Ishikawa (cell line): ENCODE measurements around the gene TNS3.
A peak's percentile ranks its signal among the peaks of the same experiment; 100 is the strongest.

Experiments used
- CEBPB ChIP-seq: IDR thresholded peaks from 2 replicates; pipeline ENCODE4 v1.6.1; 2012
- CREB1 ChIP-seq: IDR thresholded peaks from 2 replicates; pipeline ENCODE4 v1.6.1; 2012; ENCODE audit warnings: low read depth
- EGR1 ChIP-seq: IDR thresholded peaks from 2 replicates; pipeline ENCODE4 v1.6.1; 2012
- EP300 ChIP-seq: IDR thresholded peaks from 2 replicates; pipeline ENCODE4 v1.6.1; 2012; ENCODE audit warnings: borderline replicate concordance
- FOXM1 ChIP-seq: IDR thresholded peaks from 2 replicates; pipeline ENCODE4 v1.6.1; 2012; ENCODE audit warnings: low read depth, borderline replicate concordance
- NFIC ChIP-seq: IDR thresholded peaks from 2 replicates; pipeline ENCODE4 v1.6.1; 2012
- RAD21 ChIP-seq: IDR thresholded peaks from 2 replicates; pipeline ENCODE4 v1.6.1; 2012; ENCODE audit warnings: low read depth
- TAF1 ChIP-seq: IDR thresholded peaks from 2 replicates; pipeline ENCODE4 v1.6.1; 2012; ENCODE audit warnings: low read depth, mild to moderate bottlenecking
- TCF12 ChIP-seq: IDR thresholded peaks from 2 replicates; pipeline ENCODE4 v1.6.1; 2012; ENCODE audit warnings: low read depth
- TEAD4 ChIP-seq: IDR thresholded peaks from 2 replicates; pipeline ENCODE4 v1.6.1; 2012
- YY1 ChIP-seq: IDR thresholded peaks from 2 replicates; pipeline ENCODE4 v1.6.1; 2012; ENCODE audit warnings: low read depth
- ZBTB7A ChIP-seq: IDR thresholded peaks from 2 replicates; pipeline ENCODE4 v1.6.1; 2012; ENCODE audit warnings: low read depth
- TF ChIP-seq, protein P1 (sequence below): IDR thresholded peaks from 2 replicates; pipeline ENCODE4 v1.6.1; 2012
- TF ChIP-seq, protein P2 (sequence below): IDR thresholded peaks from 2 replicates; pipeline ENCODE4 v1.6.1; 2012; ENCODE audit warnings: low read depth, mild to moderate bottlenecking
- TF ChIP-seq, protein P3 (sequence below): IDR thresholded peaks from 2 replicates; pipeline ENCODE4 v1.6.1; 2012

TNS3 gene

DNA sequence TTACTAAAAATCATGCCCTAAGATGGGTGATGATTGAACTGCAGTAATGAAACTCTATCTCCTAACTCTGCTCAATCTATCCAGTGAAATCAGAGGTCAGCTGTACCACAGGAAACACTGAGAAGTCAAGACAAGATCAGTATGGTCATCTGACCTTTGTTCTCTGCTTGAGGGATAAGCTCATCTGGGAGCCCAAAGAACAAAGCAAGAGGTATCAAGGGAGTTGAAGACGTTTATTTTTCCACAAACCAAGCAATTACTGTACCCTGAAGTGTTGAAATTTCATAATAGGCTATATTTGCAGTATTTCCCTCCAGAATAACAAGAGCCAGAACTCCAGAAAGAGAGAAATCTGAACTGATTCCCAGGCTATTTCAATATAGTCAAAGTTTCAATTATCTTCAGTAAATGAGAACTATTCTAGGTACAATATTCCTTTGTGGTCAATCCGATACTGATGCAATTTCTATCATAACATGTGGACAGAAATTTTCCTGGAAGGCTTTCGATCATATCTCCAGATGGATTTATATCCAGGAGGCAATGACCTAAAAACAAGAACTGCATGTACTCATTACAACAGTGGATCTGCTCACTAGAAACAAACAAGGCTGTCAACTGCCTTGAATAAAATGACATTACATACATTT lies 345.3 kb downstream of the TNS3 start:
- TF ChIP-seq TCF12 (no peak), NFIC (no peak), TAF1 (no peak), FOXM1 (no peak), EGR1 (no peak), TEAD4 (no peak), EP300 (no peak), RAD21 (no peak), YY1 (no peak), CEBPB (no peak)
- TF ChIP-seq, protein P1, sequence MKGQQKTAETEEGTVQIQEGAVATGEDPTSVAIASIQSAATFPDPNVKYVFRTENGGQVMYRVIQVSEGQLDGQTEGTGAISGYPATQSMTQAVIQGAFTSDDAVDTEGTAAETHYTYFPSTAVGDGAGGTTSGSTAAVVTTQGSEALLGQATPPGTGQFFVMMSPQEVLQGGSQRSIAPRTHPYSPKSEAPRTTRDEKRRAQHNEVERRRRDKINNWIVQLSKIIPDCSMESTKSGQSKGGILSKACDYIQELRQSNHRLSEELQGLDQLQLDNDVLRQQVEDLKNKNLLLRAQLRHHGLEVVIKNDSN, result no peak
- TF ChIP-seq, protein P2, sequence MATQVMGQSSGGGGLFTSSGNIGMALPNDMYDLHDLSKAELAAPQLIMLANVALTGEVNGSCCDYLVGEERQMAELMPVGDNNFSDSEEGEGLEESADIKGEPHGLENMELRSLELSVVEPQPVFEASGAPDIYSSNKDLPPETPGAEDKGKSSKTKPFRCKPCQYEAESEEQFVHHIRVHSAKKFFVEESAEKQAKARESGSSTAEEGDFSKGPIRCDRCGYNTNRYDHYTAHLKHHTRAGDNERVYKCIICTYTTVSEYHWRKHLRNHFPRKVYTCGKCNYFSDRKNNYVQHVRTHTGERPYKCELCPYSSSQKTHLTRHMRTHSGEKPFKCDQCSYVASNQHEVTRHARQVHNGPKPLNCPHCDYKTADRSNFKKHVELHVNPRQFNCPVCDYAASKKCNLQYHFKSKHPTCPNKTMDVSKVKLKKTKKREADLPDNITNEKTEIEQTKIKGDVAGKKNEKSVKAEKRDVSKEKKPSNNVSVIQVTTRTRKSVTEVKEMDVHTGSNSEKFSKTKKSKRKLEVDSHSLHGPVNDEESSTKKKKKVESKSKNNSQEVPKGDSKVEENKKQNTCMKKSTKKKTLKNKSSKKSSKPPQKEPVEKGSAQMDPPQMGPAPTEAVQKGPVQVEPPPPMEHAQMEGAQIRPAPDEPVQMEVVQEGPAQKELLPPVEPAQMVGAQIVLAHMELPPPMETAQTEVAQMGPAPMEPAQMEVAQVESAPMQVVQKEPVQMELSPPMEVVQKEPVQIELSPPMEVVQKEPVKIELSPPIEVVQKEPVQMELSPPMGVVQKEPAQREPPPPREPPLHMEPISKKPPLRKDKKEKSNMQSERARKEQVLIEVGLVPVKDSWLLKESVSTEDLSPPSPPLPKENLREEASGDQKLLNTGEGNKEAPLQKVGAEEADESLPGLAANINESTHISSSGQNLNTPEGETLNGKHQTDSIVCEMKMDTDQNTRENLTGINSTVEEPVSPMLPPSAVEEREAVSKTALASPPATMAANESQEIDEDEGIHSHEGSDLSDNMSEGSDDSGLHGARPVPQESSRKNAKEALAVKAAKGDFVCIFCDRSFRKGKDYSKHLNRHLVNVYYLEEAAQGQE, result no peak

DNA sequence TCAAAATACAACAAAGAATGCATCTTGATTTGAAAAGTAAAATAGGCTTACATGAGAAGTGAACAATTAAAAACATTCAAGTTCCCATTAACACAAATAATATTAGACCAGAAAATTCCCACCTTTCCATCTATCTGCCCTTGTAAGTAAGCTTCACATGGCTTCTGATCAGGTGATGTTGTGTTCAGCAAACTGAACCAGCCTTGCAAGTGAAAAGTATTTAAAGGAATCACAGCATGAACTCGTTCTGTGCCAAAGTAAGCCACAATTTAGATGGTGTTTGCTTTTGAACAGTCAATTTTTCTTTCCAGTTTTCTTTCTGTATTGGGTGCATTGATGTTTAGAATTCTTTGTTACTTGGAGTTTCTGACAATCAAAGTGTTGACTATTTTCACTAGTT lies 347.9 kb downstream of the TNS3 start:
- TF ChIP-seq, protein P2, result no peak
- TF ChIP-seq YY1 (no peak), EGR1 (no peak), CREB1 (no peak), TCF12 (no peak), RAD21 (no peak)
- TF ChIP-seq, protein P3, sequence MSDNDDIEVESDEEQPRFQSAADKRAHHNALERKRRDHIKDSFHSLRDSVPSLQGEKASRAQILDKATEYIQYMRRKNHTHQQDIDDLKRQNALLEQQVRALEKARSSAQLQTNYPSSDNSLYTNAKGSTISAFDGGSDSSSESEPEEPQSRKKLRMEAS, result no peak

DNA sequence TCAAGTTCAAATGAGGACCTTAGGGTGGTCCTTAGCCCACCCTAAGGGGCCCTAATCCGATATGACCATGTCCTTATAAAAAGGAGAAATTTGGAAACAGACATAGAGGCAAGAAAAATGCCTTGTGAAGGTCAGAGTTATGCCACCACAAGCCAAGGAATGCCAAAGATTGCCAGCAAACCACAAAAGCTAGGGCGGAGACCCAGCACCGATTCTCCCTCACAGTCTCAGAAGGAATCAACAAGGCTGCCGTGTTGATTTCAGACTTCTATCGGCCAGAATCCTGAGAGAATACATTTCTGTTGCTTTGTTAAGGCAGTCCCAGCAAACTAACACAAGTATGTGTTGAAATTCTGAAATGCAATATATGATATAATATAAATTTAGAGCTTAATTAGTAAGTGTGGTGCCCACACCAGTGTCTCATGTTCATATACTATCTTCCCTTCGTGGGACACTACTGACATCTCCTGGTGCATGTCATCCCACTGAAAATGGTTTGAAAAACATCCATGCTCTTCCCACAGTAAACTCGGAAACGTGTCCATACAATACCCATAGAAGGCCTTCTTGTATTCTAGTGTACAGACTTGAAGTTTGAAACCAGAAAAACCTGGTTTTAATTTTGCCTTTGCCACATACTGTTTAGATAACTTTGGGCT lies 349.0 kb downstream of the TNS3 start:
- TF ChIP-seq EGR1, result no peak
- no peak for TF ChIP-seq TCF12
- no peak for TF ChIP-seq ZBTB7A
- peak; percentile 30; the same call in 1 of the 2 replicates for TF ChIP-seq RAD21
- TF ChIP-seq FOXM1, result no peak

DNA sequence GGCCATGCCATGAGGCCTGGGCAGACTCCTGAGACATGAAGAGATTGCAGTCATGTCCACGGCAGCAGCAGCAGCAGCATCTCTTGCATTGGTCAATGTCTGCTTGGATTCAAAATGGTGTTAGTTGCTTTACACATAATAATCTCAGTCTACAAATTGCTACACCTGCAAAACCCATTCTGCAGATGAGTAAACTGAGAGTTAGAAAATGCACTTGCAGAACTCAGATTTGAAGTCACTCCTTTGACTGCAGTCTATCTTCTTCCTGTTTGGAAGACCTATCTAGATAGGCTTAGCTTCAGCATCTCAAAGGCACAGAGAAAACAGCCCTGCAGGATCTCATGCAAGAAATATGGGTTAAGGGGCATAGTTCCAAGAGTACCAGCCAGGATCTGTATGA lies 350.3 kb downstream of the TNS3 start:
- TF ChIP-seq, protein P1, result no peak
- TF ChIP-seq YY1 (no peak), EP300 (no peak), TCF12 (no peak), EGR1 (no peak), TEAD4 (no peak), RAD21 (no peak), NFIC (no peak)
- TF ChIP-seq, protein P2, result no peak

DNA sequence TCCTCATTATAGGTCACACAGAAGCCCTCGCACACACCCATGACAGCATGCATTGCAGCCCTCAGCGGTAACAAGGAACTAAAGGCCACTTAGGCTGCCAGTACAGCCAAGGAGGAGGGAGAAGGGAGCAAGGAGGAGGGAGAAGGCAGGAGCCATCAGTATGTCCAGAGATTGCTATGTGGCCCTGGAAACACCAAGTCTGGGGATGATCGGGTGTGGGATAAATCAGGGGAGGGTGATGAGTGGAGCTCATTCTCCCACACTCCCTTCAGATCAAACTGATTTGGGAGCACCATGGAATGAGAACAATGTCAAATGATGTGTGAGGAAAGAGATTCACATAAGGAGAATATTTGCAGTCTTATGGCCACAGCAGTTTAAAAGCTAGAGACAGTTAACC lies 350.9 kb downstream of the TNS3 start:
- TF ChIP-seq CEBPB (no peak), TAF1 (no peak), TCF12 (no peak), TEAD4 (no peak), FOXM1 (no peak), EP300 (no peak), CREB1 (no peak), RAD21 (no peak), YY1 (no peak), EGR1 (no peak), ZBTB7A (no peak)
- TF ChIP-seq, protein P2, result no peak
- TF ChIP-seq, protein P1, result no peak
- TF ChIP-seq, protein P3, result no peak
